ENCODE data around the gene RAB44. TPM values are rescaled to one million over a fixed set of nuclear protein-coding genes. Genes with fewer than 3 reads are reported as not detected.

The RAB44 gene
- total RNA-seq, 2 experiments from 2014 or later: 0.15 to 0.25 TPM

- Mint-ChIP-seq H3K4me1 (peaks cover 67% of the 10 kb centered on the region), H3K27me3 (no peaks in the 10 kb centered on the region), H3K4me3 (peak overlapping the region; percentile 26), H3K36me3 (ENCODE audit: low read depth) (no peaks in the 10 kb centered on the region), H3K27ac (peak overlapping the region; percentile 90), H3K9me3 (no peaks in the 10 kb centered on the region)
- ChIA-PET POLR2A (interaction anchor here (0.9 to 1.8 kb wide), 2 partner anchors 74 to 157 kb away, joined by 4 read pairs; no protein-coding TSS in a partner anchor), CTCF (interaction anchor here (0.7 to 10.7 kb wide), 8 partner anchors 23 to 141 kb away, joined by 3 to 174 read pairs (median 22); no protein-coding TSS in a partner anchor)
- DNase-seq: peak; percentile 60
Measured at GRCh38 chr6:36757206-36757605, 59.6 kb downstream of the RAB44 start.

GRCh38 chr6:36757943-36758508, 60.4 kb downstream of the RAB44 start:
- POLR2A ChIA-PET: interaction anchor here (0.6 to 1.8 kb wide), 4 partner anchors 75 to 184 kb away, joined by 3 to 4 read pairs (median 4); no protein-coding TSS in a partner anchor
- Mint-ChIP-seq H3K9me3 (no peaks in the 10 kb centered on the region), H3K4me1 (peaks cover 59% of the 10 kb centered on the region), H3K4me3 (no peak overlapping the region), H3K27ac (peak overlapping the region; percentile 90), H3K36me3 (ENCODE audit: low read depth) (no peaks in the 10 kb centered on the region), H3K27me3 (no peaks in the 10 kb centered on the region)
- CTCF ChIA-PET: interaction anchor here (0.6 to 10.7 kb wide), 18 partner anchors 10 to 418 kb away, joined by 3 to 174 read pairs (median 8); partner anchors contain the start of gene CDKN1A
- no peak for DNase-seq

GRCh38 chr6:36758516-36759147, 61.0 kb downstream of the RAB44 start:
- H3K36me3 Mint-ChIP-seq (ENCODE audit: low read depth): no peaks in the 10 kb centered on the region
- no peak overlapping the region for H3K27ac Mint-ChIP-seq
- H3K4me1 Mint-ChIP-seq: peaks cover 53% of the 10 kb centered on the region
- H3K9me3 Mint-ChIP-seq: no peaks in the 10 kb centered on the region
- H3K27me3 Mint-ChIP-seq: no peaks in the 10 kb centered on the region
- no peak for DNase-seq
- H3K4me3 Mint-ChIP-seq: no peak overlapping the region
- POLR2A ChIA-PET: interaction anchor here (0.5 to 1.3 kb wide), 9 partner anchors 10 to 184 kb away, joined by 3 to 6 read pairs (median 4); partner anchors contain the start of gene CDKN1A
- CTCF ChIA-PET: interaction anchor here (0.6 to 10.7 kb wide), 32 partner anchors 11 to 418 kb away, joined by 3 to 174 read pairs (median 5); partner anchors contain the start of gene CDKN1A

- DNase-seq: peak; percentile 86
- Mint-ChIP-seq H3K27me3 (no peaks in the 10 kb centered on the region), H3K27ac (peak overlapping the region; percentile 55), H3K9me3 (no peaks in the 10 kb centered on the region), H3K36me3 (ENCODE audit: low read depth) (no peaks in the 10 kb centered on the region), H3K4me1 (peaks cover 47% of the 10 kb centered on the region), H3K4me3 (no peak overlapping the region)
- ChIA-PET POLR2A (interaction anchor here (1.0 to 1.3 kb wide), 8 partner anchors 10 to 336 kb away, joined by 3 to 6 read pairs (median 4); partner anchors contain the start of gene CDKN1A), CTCF (interaction anchor here (0.6 to 10.7 kb wide), 41 partner anchors 10 to 1350 kb away, joined by 3 to 174 read pairs (median 5); partner anchors contain the start of gene CDKN1A)
Measured at GRCh38 chr6:36759148-36759759, 61.6 kb downstream of the RAB44 start.

- no peaks in the 10 kb centered on the region for H3K27me3 Mint-ChIP-seq
- H3K27ac Mint-ChIP-seq: no peak overlapping the region
- no peaks in the 10 kb centered on the region for H3K36me3 Mint-ChIP-seq (ENCODE audit: low read depth)
- ChIA-PET CTCF (interaction anchor here (0.6 to 10.7 kb wide), 13 partner anchors 9 to 257 kb away, joined by 3 to 174 read pairs (median 7); partner anchors contain the start of gene CDKN1A), POLR2A (interaction anchor here (1.1 to 1.6 kb wide), 2 partner anchors 26 to 163 kb away, joined by 3 to 7 read pairs; no protein-coding TSS in a partner anchor)
- no peak for DNase-seq
- H3K9me3 Mint-ChIP-seq: no peaks in the 10 kb centered on the region
- no peak overlapping the region for H3K4me3 Mint-ChIP-seq
- peaks cover 32% of the 10 kb centered on the region for H3K4me1 Mint-ChIP-seq
Measured at GRCh38 chr6:36760685-36761435, 63.2 kb downstream of the RAB44 start.

- Mint-ChIP-seq H3K27ac (no peak overlapping the region), H3K36me3 (ENCODE audit: low read depth) (no peaks in the 10 kb centered on the region), H3K4me1 (peaks cover 27% of the 10 kb centered on the region), H3K27me3 (no peaks in the 10 kb centered on the region), H3K9me3 (no peaks in the 10 kb centered on the region), H3K4me3 (no peak overlapping the region)
- DNase-seq: no peak
- ChIA-PET CTCF (interaction anchor here (0.6 to 10.7 kb wide), 5 partner anchors 20 to 256 kb away, joined by 3 to 174 read pairs (median 10); no protein-coding TSS in a partner anchor), POLR2A (interaction anchor here (1.6 kb wide), 1 partner anchor 164 kb away, joined by 7 read pairs; no protein-coding TSS in a partner anchor)
Measured at GRCh38 chr6:36762123-36762522, 64.5 kb downstream of the RAB44 start.

GRCh38 chr6:36765190-36765589, 67.6 kb downstream of the RAB44 start:
- H3K4me3 Mint-ChIP-seq: no peak overlapping the region
- H3K4me1 Mint-ChIP-seq: peaks cover 33% of the 10 kb centered on the region
- POLR2A ChIA-PET: interaction anchor here (0.8 to 8.5 kb wide), 2 partner anchors 16 to 552 kb away, joined by 3 to 83 read pairs; no protein-coding TSS in a partner anchor
- H3K36me3 Mint-ChIP-seq (ENCODE audit: low read depth): no peaks in the 10 kb centered on the region
- H3K27ac Mint-ChIP-seq: no peak overlapping the region
- no peaks in the 10 kb centered on the region for H3K9me3 Mint-ChIP-seq
- DNase-seq: no peak
- CTCF ChIA-PET: interaction anchor here (0.6 to 12.1 kb wide), 15 partner anchors 10 to 254 kb away, joined by 3 to 327 read pairs (median 5); partner anchors contain the start of gene PPIL1
- H3K27me3 Mint-ChIP-seq: no peaks in the 10 kb centered on the region

GRCh38 chr6:36765594-36766398, 68.2 kb downstream of the RAB44 start:
- Mint-ChIP-seq H3K27ac (no peak overlapping the region), H3K27me3 (no peaks in the 10 kb centered on the region), H3K9me3 (no peaks in the 10 kb centered on the region), H3K4me1 (peaks cover 39% of the 10 kb centered on the region), H3K4me3 (no peak overlapping the region), H3K36me3 (ENCODE audit: low read depth) (no peaks in the 10 kb centered on the region)
- DNase-seq: peak; percentile 87
- CTCF ChIA-PET: interaction anchor here (0.6 to 12.1 kb wide), 28 partner anchors 11 to 450 kb away, joined by 3 to 327 read pairs (median 4); partner anchors contain the start of genes C6orf89 and PPIL1
- POLR2A ChIA-PET: interaction anchor here (0.8 to 8.5 kb wide), 4 partner anchors 10 to 552 kb away, joined by 3 to 83 read pairs (median 10); no protein-coding TSS in a partner anchor

GRCh38 chr6:36766399-36766945, 68.8 kb downstream of the RAB44 start:
- Mint-ChIP-seq H3K36me3 (ENCODE audit: low read depth) (no peaks in the 10 kb centered on the region), H3K4me1 (peaks cover 46% of the 10 kb centered on the region), H3K4me3 (no peak overlapping the region), H3K27ac (no peak overlapping the region), H3K27me3 (no peaks in the 10 kb centered on the region), H3K9me3 (no peaks in the 10 kb centered on the region)
- ChIA-PET CTCF (interaction anchor here (0.6 to 12.1 kb wide), 23 partner anchors 10 to 548 kb away, joined by 3 to 327 read pairs (median 5); partner anchors contain the start of genes C6orf89 and PPIL1), POLR2A (interaction anchor here (1.8 to 8.5 kb wide), 3 partner anchors 11 to 252 kb away, joined by 9 to 83 read pairs (median 12); no protein-coding TSS in a partner anchor)
- no peak for DNase-seq

GRCh38 chr6:36769183-36769675, 71.6 kb downstream of the RAB44 start:
- CTCF ChIA-PET: interaction anchor here (1.0 to 12.1 kb wide), 13 partner anchors 10 to 440 kb away, joined by 3 to 327 read pairs (median 11); partner anchors contain the start of genes MTCH1 and PPIL1
- peak overlapping the region; percentile 83 for H3K27ac Mint-ChIP-seq
- H3K4me1 Mint-ChIP-seq: peaks cover 48% of the 10 kb centered on the region
- H3K9me3 Mint-ChIP-seq: no peaks in the 10 kb centered on the region
- H3K27me3 Mint-ChIP-seq: no peaks in the 10 kb centered on the region
- POLR2A ChIA-PET: interaction anchor here (0.7 to 8.5 kb wide), 12 partner anchors 10 to 395 kb away, joined by 3 to 83 read pairs (median 4); partner anchors contain the start of genes MTCH1 and PPIL1
- H3K36me3 Mint-ChIP-seq (ENCODE audit: low read depth): no peaks in the 10 kb centered on the region
- H3K4me3 Mint-ChIP-seq: peak overlapping the region; percentile 52
- DNase-seq: no peak
